Endometrium (tissue), 2 donors: ENCODE data around the gene NUDT19.
"Not testable (repeated sequence)": the region's sequence is repeated elsewhere in the genome, so short reads cannot be mapped to it uniquely, and the experiment has no call there.

Experiments
- FAIRE-seq: peaks from 2 replicates; lab custom pipeline; 2012; peaks lifted over from hg19 to GRCh38; lab: Jason Lieb, UNC
- donor health status: control.
- donor health status: control.

Gene NUDT19

DNA sequence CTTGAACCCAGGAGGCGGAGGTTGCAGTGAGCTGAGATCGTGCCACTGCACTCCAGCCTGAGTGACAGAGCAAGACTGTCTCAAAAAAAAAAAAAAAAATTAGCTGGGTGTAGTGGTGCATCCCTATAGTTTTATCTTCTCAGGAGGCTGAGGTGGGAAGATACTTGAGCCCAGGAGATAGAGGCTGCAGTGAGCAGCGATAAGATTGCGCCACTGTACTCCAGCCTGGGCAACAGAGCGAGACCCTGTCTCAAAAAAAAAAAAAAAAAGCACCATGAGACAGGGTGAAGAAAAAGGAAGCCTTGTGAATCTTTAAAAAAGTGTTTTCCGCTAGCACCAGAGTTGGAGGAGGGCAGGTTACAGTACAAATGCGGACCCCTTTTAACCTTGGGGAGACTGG is 24.6 kb downstream of the NUDT19 start:
- FAIRE-seq: not testable (repeated sequence)

DNA sequence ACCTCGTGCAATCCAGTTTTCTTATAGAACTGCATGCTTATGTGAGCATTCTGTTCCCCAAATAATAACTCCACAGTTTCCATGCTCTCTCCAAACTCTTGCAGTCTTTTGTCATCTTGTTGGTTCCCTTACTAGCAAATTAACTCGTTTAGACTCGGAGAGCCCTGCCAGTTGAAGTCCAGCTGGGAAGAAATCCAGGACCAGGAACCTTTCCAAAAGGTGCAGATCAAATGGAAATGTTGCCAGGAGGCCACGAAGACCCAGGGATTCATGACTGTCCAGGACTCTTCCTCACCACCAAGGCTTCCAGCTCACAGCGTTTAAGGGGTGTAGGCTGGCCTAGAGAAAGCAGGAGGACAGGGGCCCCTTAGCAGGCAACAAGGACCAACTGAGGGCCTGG is 25.9 kb downstream of the NUDT19 start:
- no peak for FAIRE-seq

DNA sequence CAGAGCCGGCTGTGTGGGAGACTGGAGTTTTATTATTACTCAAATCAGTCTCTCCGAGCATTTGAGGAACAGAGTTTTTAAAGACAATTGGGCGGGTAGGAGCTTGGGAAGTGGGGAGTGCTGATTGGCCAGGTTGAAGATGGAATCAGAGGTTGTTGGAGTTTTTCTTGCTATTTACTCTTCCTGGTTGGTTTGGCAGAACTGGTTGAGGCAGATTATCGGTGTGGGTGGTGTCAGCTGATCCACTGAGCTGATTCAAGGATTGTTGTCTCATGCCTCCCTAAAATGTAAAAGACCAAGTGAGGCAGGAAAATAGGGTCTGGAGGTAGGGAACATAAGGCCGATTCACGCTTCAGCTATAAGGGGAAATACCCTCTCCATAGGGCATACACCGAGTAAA is 26.7 kb downstream of the NUDT19 start:
- no peak for FAIRE-seq

DNA sequence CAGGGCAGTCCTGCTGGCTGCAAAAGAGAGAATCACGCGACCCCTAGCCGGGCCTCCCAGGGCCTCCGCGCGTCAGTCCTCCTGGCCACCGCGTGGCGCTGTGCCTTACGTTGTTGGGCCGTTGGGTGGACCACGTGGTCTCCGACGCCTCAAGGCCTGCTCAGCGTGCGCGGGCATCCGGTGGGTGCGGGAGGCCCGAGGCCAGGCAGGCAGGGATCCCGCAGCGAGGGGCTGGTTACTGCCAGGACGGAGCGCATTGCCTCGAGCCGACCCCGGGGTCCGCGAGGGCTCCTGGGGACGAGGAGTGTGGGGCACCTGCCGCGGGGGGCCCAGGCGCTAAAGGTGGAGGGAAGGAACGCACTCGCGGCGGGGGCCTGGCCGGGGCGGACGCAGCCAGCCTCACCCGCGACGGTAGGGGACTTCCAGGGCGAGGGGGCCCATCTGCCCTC is 28.0 kb downstream of the NUDT19 start, which contains the start of gene TDRD12:
TSS of gene TDRD12 (plus strand) at position 157 of the 449 bp plus-strand sequence. CDS start 306 bp downstream, outside the sequence.
- no peak for FAIRE-seq

DNA sequence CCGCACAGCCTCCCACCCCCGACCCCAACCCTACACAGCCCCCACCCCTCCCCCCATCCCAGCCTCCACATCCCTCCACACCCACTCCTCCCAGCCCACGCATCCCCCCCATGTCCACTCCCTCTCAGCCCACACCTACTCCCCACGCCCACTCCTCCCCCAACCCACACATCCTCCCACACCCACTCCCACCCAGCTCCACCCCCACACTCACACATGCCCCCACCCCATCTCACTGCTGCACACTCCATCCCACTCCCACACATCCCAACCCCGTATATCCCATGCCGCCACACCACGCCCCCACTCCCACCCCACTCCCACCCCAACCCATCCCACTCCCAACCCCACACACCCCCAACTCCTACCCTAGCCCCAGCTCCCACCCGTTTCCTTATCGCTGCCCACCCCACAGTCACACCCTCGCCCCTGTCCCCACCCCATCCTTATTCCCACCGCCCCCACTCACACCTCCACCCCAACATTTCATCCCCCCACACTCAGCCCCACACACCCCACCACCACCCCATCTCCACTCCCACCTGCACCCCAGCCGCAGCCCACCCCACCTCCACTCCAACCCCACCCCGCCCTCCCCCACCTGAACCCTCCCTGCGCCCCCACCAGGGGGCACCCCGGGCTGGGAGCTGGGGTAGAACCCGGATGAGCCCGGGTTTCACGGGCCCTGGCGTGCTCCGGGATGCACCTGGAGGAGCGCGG is 28.8 kb downstream of the NUDT19 start:
- no peak for FAIRE-seq

DNA sequence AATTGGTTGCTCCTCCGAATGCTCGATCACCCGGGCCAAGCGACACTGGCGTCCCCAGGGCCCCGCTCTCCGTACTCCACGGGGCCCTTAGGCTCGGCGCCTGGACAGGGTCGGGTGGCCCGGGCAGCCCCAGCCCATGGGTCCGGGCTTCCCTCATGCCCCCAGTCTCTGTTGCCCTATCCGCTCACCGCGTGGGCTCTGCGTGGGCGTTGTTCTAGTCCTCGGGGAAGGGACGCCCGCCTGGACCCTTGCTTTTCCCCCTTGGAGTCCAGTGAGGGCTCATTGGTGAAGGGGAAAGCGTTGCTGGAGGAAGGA is 29.3 kb downstream of the NUDT19 start:
- no peak for FAIRE-seq

DNA sequence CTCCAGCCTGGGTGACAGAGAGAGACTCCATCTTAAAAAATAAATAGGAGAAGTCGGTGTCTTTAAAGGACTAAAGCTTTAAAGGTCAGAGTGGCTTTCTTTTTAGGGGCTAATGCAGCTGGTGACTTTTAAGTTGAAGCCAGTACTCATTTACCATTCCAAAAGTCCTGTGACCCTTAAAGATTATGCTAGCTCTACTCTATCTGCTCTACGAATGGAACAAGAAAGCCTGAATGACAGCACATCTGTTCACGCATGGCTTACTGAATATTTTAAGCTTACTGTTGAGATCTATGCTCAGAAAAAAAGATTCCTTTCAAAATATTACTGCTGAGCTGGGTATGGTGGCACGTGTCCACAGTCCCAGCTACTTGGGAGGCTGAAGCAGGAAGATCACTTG is 44.3 kb downstream of the NUDT19 start:
- FAIRE-seq: no peak

DNA sequence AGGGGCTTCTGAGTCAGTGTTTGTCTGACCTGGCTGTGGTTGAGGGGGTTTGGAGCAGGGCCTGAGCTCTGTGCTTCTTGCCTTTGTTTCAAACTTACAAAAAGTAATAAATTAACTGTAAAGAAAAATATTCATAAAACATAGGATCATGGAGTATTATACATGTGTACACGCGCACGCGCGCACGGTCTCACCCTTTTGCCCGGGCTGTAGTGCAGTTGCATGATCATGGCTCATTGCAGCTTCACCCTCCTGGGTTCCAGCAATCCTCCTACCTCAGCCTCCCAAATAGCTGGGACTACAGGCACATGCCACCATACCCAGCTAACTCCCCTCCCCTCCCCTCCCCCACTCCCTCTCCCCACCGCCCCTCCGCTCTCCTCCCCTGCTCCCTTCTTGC is 51.4 kb downstream of the NUDT19 start:
- no peak for FAIRE-seq

DNA sequence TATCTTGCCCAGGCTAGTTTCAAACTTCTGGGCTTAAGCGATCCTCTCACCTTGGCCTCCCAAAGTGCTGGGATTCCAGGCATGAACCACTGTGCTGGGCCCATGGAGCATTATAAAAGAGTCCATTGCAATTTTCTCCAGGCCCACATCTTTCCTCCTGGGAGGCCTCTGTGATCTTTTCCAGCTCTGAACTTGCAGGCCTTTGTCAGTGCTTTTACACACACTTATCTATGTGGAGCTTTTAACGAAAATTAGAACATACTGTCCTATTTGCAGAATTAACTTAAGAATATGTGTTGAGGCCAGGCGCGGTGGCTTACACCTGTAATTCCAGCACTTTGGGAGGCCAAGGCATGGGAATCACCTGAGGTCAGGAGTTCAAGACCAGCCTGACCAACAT is 51.8 kb downstream of the NUDT19 start:
- no peak for FAIRE-seq

DNA sequence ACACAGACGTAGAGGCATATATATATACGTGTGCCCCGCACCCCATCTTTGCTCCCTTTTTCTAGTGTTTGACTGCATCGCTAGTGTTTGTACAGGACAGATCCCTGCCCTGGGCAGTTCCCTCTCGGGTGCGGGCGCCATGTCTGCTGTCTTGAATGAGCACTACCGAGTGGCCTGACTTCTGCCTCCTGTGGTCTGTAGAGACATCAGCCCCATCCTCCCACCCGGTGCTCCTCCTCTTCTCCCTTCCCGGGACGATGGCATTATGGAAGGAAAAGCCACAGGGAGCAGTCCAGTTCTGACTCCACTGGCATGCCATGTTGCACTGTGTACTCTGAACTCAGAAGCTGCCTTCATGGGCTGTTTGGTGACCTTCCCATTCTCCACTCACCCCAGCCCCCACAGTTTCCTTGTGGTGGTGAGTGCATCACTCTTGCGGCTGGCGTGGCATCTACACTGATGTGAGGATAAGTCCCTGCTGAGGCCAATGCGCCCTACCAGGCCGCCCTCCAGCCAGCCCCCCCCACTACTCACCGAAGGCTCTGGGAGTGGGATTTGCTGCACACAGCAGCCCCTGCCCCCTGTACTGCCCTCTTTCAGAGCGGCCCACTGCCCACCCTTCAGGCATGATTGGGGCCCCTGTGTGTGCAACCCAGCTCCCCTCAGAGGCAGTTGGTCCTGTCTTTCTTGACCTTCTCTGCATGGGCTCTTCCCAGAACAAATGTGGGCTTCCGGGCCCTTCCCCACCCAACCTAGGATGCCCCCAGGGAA is 53.1 kb downstream of the NUDT19 start:
- no peak for FAIRE-seq

DNA sequence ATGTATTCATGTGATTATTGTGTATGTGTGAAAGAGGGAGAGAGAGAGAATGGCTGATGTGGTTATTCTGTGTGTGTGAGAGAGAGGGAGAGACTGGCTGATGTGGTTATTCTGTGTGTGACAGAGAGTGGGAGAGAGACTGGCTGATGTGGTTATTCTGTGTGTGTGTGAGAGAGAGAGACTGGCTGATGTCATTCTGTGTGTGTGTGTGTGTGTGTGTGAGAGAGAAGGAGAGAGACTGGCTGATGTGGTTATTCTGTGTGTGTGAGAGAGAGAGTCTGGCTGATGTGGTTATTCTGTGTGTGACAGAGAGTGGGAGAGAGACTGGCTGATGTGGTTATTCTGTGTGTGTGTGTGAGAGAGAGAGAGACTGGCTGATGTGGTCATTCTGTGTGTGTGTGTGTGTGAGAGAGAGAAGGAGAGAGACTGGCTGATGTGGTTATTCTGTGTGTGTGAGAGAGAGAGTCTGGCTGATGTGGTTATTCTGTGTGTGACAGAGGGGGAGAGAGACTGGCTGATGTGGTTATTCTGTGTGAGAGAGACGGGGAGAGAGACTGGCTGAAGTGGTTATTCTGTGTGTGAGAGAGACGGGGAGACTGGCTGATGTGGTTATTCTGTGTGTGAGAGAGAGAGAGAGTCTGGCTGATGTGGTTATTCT is 54.1 kb downstream of the NUDT19 start:
- not testable (repeated sequence) for FAIRE-seq

DNA sequence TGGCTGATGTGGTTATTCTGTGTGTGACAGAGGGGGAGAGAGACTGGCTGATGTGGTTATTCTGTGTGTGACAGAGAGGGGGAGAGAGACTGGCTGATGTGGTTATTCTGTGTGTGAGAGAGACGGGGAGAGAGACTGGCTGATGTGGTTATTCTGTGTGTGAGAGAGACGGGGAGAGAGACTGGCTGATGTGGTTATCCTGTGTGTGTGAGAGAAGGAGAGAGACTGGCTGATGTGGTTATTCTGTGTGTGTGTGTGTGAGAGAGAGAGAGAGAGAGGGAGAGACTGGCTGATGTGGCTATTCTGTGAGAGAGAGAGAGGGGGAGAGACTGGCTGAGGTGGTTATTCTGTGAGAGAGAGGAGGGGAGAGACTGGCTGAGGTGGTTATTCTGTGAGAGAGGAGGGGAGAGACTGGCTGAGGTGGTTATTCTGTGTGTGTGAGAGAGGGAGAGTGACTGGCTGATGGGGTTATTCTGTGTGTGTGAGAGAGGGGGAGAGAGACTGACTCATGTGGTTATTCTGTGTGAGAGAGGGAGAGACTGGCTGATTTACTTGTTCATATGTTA is 55.1 kb downstream of the NUDT19 start:
- not testable (repeated sequence) for FAIRE-seq

DNA sequence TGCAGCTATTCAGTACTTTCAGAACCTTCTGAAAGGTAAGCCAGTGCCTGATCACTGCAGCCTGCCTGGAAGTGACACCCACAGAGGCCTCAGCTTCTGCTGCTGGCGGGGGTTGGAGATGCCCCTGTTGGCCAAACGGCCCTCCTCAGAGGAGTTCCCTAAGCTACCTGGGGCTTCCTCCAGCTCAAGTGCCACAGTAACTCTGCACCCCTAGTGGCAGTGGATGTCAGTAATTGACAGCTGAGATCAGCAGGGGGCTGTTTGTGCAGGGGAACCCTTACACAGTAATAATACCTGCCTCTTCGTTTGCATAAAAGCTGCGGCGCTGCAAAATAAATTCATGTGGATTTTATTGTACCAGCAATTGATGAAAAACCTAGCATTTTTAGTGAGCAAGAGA is 56.9 kb downstream of the NUDT19 start:
- no peak for FAIRE-seq

DNA sequence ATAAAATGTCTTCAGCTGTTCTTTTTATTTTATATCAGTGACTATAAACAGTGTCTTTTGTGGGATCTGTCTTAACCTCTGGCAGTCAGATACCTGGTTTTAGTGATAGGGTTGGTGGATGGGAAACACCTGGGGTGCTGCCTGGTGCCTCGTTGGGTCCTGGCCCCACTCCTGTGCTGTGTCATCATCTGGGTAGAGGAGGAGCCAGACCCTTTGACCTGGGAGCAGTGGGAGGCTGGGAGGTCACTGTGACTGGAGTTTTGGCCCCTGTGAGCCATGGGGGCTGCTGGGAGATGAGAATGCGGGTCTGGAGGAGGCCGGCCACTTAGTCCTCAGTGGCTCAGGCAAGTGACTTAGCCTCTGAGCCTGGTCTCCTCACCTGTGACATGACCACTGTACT is 57.3 kb downstream of the NUDT19 start:
- FAIRE-seq: no peak

DNA sequence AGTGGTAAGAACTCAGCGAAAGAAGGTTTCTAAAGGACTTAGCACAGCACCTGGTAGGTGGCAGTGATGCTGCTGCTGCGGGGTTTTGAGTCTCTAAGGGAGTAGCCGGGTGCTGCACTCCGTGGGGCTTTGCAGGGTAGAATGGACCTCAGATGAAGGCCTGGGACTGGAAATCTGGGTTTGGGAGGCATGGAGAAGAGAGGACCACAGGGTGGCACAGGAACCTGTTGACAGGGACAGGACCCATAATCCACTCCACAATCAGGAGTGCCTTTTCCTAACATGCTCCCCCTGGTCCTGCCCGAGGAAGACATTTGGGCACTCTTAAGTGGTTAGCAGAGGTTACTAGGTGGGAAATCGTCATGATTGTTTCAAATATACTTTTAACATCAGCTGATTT is 57.7 kb downstream of the NUDT19 start:
- FAIRE-seq: no peak

DNA sequence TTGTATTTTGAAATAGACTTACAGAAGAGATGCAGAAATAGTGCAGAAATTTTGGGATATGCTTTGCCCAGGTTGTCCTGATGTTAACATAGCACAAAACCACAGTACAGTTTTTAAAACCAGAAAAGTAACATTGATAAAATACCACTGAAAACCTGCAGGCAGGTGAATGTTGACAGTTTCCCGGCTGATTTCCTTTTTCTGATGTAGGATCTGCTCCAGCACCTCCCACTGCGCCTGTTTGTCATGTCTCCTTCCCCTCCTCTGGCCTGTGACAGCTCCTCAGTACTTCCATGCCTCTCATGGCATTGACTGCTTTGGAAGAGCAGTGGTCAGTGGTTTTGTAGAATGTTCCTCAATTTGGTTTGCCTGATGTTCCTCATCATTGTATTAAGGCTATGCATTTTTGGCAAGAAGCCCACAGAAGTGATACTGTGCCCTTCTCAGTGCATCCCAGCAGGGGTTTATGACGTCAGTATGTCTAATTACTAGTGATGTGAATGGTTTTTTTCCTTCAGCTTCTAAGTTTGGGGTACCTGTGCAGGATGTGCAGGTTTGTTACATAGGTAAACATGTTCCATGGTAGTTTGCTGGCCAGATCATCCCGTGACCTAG is 58.9 kb downstream of the NUDT19 start:
- FAIRE-seq: no peak

DNA sequence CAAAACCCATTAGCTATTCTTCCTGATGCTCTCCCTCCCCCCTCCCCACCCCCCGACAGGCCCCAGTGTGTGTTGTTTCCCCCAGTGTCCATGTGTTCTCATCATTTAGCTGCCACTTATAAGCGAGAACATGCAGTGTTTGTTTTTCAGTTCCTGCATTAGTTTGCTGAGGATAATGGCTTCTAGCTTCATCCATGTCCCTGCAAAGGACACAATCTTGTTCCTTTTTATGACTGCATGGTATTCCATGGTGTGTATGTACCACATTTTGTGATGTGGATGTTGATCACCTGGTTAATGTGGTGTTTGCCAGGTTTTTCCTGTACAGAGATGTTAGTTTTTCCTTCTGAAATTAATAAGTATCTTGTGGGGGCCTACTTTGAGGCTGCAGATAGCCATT is 59.4 kb downstream of the NUDT19 start:
- no peak for FAIRE-seq

DNA sequence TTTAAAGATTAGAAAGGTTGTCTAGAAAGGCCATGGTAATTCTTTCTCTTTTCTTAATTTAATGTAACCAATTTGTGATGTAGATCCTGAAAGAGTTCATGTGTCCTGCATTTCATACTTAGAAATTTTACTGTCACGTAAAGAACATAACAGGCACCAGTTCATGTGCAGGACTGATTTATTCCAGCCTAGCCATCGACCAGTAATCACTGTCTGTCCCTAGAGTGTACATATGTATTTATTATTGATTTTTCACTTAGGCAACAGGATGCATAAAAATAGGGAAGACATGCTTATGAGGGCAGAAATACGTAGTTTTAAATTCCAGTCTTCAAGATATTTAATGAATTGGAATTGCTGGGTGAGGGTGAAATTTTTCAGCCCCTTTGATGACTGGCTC is 65.6 kb downstream of the NUDT19 start:
- no peak for FAIRE-seq
